IMR-90 (cell line): ENCODE data around the gene TMEM132A.

Experiments
- BHLHE40 ChIP-seq: fragments of 150-350 bp; IDR thresholded peaks from 2 replicates; pipeline ENCODE4 v1.6.1; 2016; ENCODE audit warnings: mild to moderate bottlenecking, low read depth, low read length
- CEBPB ChIP-seq: IDR thresholded peaks from 2 replicates; pipeline ENCODE4 v1.6.1; 2012; ENCODE audit warnings: low read depth, low read length, improper control_type of control experiment
- CTCF ChIP-seq: conservative IDR thresholded peaks from 2 replicates; pipeline ENCODE4 v1.5.1; 2012; ENCODE audit warnings: mild to moderate bottlenecking, low read depth, low read length, improper control_type of control experiment
- ELK1 ChIP-seq: fragments of 150-350 bp; IDR thresholded peaks from 2 replicates; pipeline ENCODE4 v1.6.1; 2016; ENCODE audit warnings: low read depth, mild to moderate bottlenecking, low read length, moderate library complexity, borderline replicate concordance
- FOS ChIP-seq: fragments of 150-350 bp; IDR thresholded peaks from 2 replicates; pipeline ENCODE4 v1.6.1; 2016; ENCODE audit warnings: low read depth, low read length
- MAFK ChIP-seq: IDR thresholded peaks from 2 replicates; pipeline ENCODE4 v1.6.1; 2012; ENCODE audit warnings: low read depth, low read length, improper control_type of control experiment
- MAZ ChIP-seq: IDR thresholded peaks from 2 replicates; pipeline ENCODE4 v1.6.1; 2012; ENCODE audit warnings: low read depth, mild to moderate bottlenecking, low read length, improper control_type of control experiment, moderate library complexity, borderline replicate concordance
- NFE2L2 ChIP-seq: fragments of 150-350 bp; IDR thresholded peaks from 2 replicates; pipeline ENCODE4 v1.6.1; 2016; ENCODE audit warnings: low read depth, mild to moderate bottlenecking, low read length
- POLR2A ChIP-seq: IDR thresholded peaks from 2 replicates; pipeline ENCODE4 v1.6.1; 2012; ENCODE audit warnings: mild to moderate bottlenecking, low read depth, low read length
- RAD21 ChIP-seq: IDR thresholded peaks from 2 replicates; pipeline ENCODE4 v1.6.1; 2012; ENCODE audit warnings: low read length, improper control_type of control experiment
- RCOR1 ChIP-seq: IDR thresholded peaks from 2 replicates; pipeline ENCODE4 v1.6.1; 2012; ENCODE audit warnings: mild to moderate bottlenecking, low read length, improper control_type of control experiment; ENCODE audit not compliant: insufficient replicate concordance
- RFX5 ChIP-seq: IDR thresholded peaks from 2 replicates; pipeline ENCODE4 v1.8.0; 2012; ENCODE audit warnings: low read depth, mild to moderate bottlenecking, low read length, moderate library complexity
- SMC3 ChIP-seq: fragments of 150-350 bp; IDR thresholded peaks from 2 replicates; pipeline ENCODE4 v1.6.1; 2016; ENCODE audit warnings: low read depth, mild to moderate bottlenecking, antibody characterized with exemption, low read length, moderate library complexity
- USF2 ChIP-seq: fragments of 150-350 bp; IDR thresholded peaks from 2 replicates; pipeline ENCODE4 v1.6.1; 2017; ENCODE audit warnings: mild to moderate bottlenecking, antibody characterized with exemption, low read length, low read depth

GRCh38 chr11:60921777-60922335, 2.4 kb upstream of the TMEM132A start:
- TF ChIP-seq CTCF, result no peak
- no peak for TF ChIP-seq POLR2A
- no peak for TF ChIP-seq RAD21
- TF ChIP-seq USF2, result no peak
- no peak for TF ChIP-seq RFX5
- no peak for TF ChIP-seq MAFK
- no peak for TF ChIP-seq CEBPB
- TF ChIP-seq ELK1, result no peak
- TF ChIP-seq FOS, result no peak
- TF ChIP-seq SMC3, result no peak
- TF ChIP-seq BHLHE40, result no peak
- TF ChIP-seq RCOR1, result no peak
- TF ChIP-seq MAZ, result no peak
- TF ChIP-seq NFE2L2, result no peak
